ENCODE data around the gene YIF1B.

DNA sequence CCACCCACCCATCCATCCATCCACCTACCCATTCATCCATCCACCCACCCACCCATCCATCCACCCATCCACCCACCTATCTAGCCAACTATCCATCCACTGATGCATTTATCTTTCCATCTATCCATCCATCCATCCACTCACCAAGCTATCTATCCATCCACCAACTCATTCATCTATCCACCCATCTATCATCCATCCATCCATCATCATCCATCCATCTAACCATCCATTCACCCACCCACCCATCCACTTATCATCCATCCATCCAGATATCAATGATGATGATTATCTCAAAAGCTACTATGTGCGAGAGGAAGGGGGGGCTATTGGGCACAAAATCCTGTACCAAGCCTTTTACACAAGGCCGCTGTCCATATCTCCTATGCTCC, 5.5 kb downstream of the YIF1B start:
- TF ChIP-seq EZH2 (IDR thresholded peaks at IDR 0.05; ENCODE audit: low read length) = no peak
- TF ChIP-seq, protein P1, sequence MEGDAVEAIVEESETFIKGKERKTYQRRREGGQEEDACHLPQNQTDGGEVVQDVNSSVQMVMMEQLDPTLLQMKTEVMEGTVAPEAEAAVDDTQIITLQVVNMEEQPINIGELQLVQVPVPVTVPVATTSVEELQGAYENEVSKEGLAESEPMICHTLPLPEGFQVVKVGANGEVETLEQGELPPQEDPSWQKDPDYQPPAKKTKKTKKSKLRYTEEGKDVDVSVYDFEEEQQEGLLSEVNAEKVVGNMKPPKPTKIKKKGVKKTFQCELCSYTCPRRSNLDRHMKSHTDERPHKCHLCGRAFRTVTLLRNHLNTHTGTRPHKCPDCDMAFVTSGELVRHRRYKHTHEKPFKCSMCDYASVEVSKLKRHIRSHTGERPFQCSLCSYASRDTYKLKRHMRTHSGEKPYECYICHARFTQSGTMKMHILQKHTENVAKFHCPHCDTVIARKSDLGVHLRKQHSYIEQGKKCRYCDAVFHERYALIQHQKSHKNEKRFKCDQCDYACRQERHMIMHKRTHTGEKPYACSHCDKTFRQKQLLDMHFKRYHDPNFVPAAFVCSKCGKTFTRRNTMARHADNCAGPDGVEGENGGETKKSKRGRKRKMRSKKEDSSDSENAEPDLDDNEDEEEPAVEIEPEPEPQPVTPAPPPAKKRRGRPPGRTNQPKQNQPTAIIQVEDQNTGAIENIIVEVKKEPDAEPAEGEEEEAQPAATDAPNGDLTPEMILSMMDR (optimal IDR thresholded peaks at IDR 0.05 in 1 of 3, IDR thresholded peaks at IDR 0.05 in 1 of 3, conservative IDR thresholded peaks at IDR 0.05 in 1 of 3; ENCODE audit: extremely low read depth in 1 of 3, insufficient read depth in 2 of 3, low read length in 3 of 3) = no peak
